Muscle of arm (tissue), 12 donors: Measurements from ENCODE around the gene CBX2. TPM values are rescaled to one million over a fixed set of nuclear protein-coding genes. Genes with fewer than 3 reads are reported as not detected.

Source experiments
- DNase-seq: peaks from one replicate; pipeline ENCODE4 v3.0.0-alpha.2; 2013
- polyA plus RNA-seq, 12 donors: library from polyadenylated mRNA; unstranded; fragments of 120-200 nt; gene quantifications; one replicate each; pipeline ENCODE4 v1.2.1, GENCODE V29; 2013; ENCODE audit not compliant: insufficient read length in 12 of 12

The CBX2 gene
- polyA plus RNA-seq, 12 donors: 7.0 to 15.2 (median 8.9) TPM; not detected in 1

- DNase-seq: no peak
These were observed 8.2 kb downstream of the CBX2 start for GRCh38 chr17:79785900-79786810.

GRCh38 chr17:79786930-79787643 is 9.1 kb downstream of the CBX2 start:
- DNase-seq: no peak

GRCh38 chr17:79788455-79788854 is 10.5 kb downstream of the CBX2 start:
- no peak for DNase-seq

GRCh38 chr17:79788989-79789942 is 11.3 kb downstream of the CBX2 start:
- DNase-seq: no peak

- DNase-seq: no peak
These were observed 12.2 kb downstream of the CBX2 start for GRCh38 chr17:79789943-79790804.

GRCh38 chr17:79790805-79791734 is 13.1 kb downstream of the CBX2 start:
- DNase-seq: no peak

GRCh38 chr17:79791735-79792161 is 13.8 kb downstream of the CBX2 start:
- no peak for DNase-seq

GRCh38 chr17:79792341-79792871 is 14.5 kb downstream of the CBX2 start:
- DNase-seq: no peak

- no peak for DNase-seq
These were observed 15.3 kb downstream of the CBX2 start for GRCh38 chr17:79792984-79793923.

GRCh38 chr17:79793924-79794304 is 16.0 kb downstream of the CBX2 start:
- DNase-seq: no peak

- no peak for DNase-seq
These were observed 16.9 kb downstream of the CBX2 start for GRCh38 chr17:79794659-79795511.

- DNase-seq: no peak
These were observed 18.0 kb downstream of the CBX2 start for GRCh38 chr17:79795795-79796443.

- DNase-seq: no peak
These were observed 18.5 kb downstream of the CBX2 start for GRCh38 chr17:79796444-79796762.

GRCh38 chr17:79796763-79797491 is 19.0 kb downstream of the CBX2 start, which contains the start of gene CBX8:
Gene CBX8 (minus strand): TSS chr17:79797077. CDS start chr17:79796998, 79 bp downstream.
- DNase-seq: peak; percentile 100

- DNase-seq: no peak
These were observed 19.7 kb downstream of the CBX2 start for GRCh38 chr17:79797492-79798298.
